ENCODE results near the gene TMEM184A.

The TMEM184A gene

GRCh38 chr7:1544178-1544895 lies 11.7 kb downstream of the TMEM184A start:
- no peak for DNase-seq (ENCODE audit: low read depth, low spot score)

DNA sequence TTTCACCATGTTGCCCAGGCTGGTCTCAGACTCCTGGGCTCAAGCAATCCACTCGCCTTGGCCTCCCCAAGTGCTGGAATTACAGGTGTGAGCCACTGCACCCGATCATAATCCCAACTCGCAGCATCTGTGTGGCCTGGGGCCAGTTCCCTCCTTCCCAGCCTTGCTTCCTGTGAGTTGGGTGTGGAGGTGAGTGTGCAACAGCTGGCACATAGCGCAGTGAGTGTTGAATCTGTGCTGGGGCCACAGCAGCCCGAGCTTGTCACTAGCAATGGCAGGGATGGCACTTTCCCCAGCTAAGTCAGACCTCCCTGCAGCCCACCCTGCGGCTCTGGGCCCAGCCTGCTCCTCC lies 12.2 kb downstream of the TMEM184A start:
- H3K4me3 ChIP-seq (ENCODE audit: low read length), result no peak overlapping the region
- DNase-seq (ENCODE audit: low read depth, low spot score), result no peak

More at GRCh38 chr7:1544178-1544895, 11.7 kb downstream of the TMEM184A start:
- H3K4me3 ChIP-seq (ENCODE audit: low read length), result no peak overlapping the region

DNA sequence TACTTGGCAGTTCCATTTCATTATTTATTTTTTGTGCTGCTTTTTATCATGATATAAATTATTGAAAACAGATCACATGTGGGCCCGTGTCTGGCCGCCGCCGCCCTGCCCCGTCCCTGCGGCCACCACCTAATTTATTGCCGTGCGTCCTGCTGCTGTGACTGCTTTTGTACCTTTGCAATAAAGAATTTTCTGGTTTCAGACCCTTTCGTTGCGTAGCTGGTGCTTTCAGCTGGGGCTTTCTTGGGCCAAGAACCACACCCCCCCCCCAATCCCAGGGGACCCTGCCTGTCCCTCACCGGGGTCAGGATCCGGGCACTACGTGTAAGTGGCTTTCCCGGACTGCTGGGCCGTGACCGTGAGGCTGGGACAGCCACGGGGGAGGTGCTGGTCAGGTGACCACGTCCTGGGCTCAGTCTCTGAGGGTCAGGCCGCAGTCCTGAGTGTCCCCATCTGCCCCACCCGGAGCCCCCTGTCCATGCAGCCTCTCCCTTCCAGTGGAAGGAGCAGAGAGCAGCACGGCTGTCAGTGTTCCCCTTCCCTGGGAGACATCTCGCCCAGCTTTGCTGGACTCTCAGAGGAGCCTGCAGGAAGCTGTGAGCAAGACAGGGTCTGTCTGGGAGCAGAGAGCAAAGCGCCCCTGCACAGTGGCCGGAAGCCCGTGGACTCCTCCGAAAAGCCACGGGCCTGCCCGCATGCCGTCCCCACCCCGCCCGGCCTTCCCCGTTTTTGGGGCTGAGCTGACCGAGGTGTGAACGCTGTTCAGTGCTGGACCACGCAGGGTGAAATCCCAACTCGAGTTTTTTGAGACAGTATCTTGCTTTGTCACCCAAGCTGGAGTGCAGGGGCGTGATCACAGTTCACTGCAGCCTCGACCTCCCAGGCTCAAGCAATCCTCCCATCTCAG lies 12.9 kb downstream of the TMEM184A start:
- no peak overlapping the region for H3K4me3 ChIP-seq (ENCODE audit: low read length)
- no peak for DNase-seq (ENCODE audit: low read depth, low spot score)

GRCh38 chr7:1542329-1542728 lies 13.7 kb downstream of the TMEM184A start:
- DNase-seq (ENCODE audit: low read depth, low spot score), result no peak
- no peak overlapping the region for H3K4me3 ChIP-seq (ENCODE audit: low read length)

DNA sequence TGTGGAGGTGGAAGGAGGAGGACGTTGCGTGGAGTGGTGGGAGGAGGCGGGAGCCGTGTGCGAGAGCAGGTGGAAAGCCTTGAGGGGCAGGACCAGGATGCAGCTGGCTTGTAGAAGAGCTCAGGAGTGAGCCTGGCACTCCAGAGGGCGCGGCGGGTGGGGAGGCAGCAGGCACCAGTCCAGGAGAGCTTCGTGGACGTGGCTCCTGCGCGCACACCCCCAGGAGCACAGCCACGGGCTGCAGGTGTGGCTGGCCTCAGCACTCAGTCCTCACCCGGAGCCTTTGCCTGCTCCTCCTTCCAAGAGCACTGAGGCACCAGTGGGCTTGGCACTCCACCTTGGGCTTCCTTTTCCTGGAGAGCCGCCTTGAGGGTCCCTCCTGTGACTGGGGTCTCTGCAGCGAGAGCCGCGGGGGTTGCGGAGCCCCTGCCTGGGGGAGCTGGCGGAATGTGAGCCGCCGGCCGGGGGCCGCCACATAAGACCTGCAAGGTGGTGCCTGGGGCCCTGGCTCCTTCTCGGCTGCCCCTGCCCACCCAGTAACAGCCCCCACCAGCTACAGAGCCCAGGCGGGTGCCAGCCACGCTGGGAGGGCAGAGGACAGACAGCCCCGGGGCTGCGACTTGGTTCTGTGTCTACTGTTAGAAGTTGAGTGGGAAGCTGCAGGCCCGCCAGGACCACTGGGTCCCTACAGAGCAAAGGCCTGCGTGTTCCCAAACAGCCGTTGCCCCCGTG lies 14.4 kb downstream of the TMEM184A start:
- no peak overlapping the region for H3K4me3 ChIP-seq (ENCODE audit: low read length)
- no peak for DNase-seq (ENCODE audit: low read depth, low spot score)

DNA sequence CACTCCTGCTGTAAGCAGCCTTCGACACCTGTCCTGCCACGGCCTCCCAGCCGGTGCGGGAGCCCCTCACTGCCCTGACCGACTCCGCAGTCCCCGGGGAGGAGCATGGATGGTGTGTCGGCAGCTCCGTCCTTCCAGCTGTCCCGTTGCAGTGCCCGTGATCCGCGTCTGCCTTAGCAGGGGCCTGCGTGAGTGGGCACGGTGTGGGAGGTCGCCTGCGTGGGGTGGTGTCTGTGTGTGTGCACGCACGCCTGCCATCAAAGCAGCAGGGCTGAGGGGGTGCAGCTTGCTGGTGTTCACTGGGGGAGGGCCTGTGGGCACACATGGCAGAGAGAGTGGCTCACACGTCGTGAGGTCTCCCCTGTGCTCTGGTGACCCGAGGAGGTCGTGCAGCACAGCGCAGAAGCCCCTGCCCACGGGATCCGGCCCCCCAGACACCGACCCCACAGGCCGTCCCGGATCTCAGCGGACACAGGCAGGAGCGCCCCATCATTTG lies 15.2 kb downstream of the TMEM184A start:
- DNase-seq (ENCODE audit: low read depth, low spot score), result no peak
- H3K4me3 ChIP-seq (ENCODE audit: low read length), result no peak overlapping the region

GRCh38 chr7:1539882-1540775 lies 15.9 kb downstream of the TMEM184A start:
- no peak overlapping the region for H3K4me3 ChIP-seq (ENCODE audit: low read length)
- no peak for DNase-seq (ENCODE audit: low read depth, low spot score)

DNA sequence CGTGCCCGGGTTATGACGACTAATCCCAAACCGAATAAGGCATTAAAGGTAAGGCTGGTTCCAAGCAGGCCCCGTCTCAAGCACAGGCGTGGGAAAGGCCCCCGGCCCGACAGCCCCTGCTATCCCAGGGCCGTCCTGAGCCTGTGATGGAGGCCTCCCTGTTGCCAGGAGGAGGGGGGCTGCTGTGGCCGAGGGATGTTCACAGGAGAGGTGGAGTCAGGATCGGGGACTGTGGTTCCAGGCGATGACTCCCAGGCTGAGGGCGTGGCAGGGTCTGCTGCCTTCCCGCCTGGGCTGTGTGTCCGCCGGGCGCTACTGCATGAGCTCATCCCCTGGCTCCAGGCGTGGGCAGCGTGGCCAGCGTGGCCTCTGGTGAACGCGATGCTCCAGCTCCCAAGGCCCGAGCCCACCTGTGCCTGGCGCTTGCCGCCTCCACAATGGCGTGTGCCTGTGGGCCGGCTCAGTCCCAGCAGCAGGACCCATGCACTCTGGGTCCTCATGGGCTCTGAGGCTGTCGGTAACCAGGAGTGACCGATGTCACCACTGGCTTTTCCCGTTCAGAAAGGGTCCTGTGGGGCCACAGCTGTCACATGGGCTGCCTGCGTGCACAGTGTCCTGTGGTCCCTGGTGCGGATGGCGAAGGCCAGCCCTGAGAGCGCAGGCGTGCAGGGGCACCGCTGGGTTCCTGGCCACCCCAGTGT lies 16.7 kb downstream of the TMEM184A start:
- no peak overlapping the region for H3K4me3 ChIP-seq (ENCODE audit: low read length)

DNA sequence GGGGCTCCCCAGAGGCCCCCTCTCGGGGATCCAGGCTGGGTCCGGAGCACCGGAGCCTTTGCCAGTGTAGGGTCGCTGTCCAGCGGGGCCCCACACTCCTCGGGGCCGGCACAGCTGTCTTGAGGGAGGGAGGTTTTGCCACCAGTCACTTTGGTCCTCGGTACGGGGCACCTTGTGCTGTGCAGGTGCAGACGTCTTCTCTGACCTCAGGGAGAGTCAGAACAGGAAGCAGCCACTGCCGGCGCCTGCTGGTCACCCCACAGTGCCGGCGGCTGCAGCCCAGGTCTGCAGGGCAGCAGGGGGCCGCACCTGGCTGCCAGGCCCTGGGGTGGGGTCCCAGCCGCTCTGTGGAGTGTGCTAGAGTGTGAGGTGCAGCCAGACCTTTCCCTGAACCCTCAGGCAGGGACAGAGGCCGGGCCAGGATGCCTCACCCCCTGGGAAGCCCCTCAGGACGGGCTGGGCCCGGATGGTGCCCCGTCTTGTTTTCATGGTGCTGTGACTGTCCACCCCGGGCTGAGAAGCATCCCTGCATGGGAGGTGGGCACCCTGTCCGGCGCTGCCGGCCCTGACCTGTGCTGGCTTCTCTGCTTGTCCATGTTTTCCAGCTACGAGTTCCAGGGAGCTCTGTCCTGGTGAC lies 17.3 kb downstream of the TMEM184A start:
- no peak overlapping the region for H3K4me3 ChIP-seq (ENCODE audit: low read length)
- no peak for DNase-seq (ENCODE audit: low read depth, low spot score)

More for the DNA sequence above, 16.7 kb downstream of the TMEM184A start:
- no peak for DNase-seq (ENCODE audit: low read depth, low spot score)

DNA sequence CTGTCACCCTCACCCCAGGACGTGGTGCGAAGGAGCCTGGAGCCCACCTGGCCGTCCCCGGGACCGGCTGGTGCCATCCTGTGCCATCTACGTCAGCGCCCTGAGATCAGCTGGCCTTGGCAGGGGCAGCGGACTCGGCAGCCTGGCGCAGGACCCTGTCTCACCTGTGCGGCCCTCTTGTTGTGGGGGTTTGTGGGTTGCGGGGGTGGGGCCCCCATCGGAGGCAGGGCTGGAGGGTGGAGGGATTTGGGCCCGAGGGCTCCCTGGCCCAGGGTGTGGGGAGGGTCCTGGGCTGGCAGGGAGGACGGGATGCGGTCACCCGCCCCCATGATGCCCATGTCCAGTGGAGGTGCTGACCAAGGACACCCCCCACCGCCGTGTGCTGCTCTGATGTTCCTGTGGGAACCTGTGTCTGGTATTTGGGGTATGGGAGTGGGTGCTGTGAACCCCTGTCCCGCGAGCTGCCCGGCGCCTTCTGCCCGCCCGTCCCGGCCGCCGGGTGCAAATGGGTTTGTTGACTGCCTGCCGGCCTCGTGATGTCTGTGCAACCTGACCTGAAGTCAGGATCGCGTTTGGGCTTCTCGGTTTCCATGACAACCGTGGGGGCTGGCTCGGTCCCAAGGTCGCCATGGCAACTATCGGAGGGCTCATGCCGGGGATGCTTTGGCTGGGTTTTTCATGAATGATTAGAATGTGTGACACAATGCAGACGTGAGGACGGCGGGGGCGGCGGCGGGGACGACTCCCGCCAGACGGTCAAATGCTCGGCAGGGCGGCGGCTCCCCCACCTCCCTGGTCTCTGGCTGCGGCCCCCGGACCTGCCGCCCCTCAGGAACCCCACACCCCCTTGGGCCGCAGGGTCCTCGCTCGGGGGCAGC lies 18.2 kb downstream of the TMEM184A start:
- H3K4me3 ChIP-seq (ENCODE audit: low read length), result no peak overlapping the region
- no peak for DNase-seq (ENCODE audit: low read depth, low spot score)

GRCh38 chr7:1536743-1537534 lies 19.1 kb downstream of the TMEM184A start:
- no peak overlapping the region for H3K4me3 ChIP-seq (ENCODE audit: low read length)

GRCh38 chr7:1536455-1536742 lies 19.6 kb downstream of the TMEM184A start:
- DNase-seq (ENCODE audit: low read depth, low spot score), result no peak
- no peak overlapping the region for H3K4me3 ChIP-seq (ENCODE audit: low read length)

More at GRCh38 chr7:1536743-1537534, 19.1 kb downstream of the TMEM184A start:
- DNase-seq (ENCODE audit: low read depth, low spot score), result no peak

GRCh38 chr7:1535701-1536454 lies 20.1 kb downstream of the TMEM184A start:
- H3K4me3 ChIP-seq (ENCODE audit: low read length), result no peak overlapping the region
- no peak for DNase-seq (ENCODE audit: low read depth, low spot score)

GRCh38 chr7:1535100-1535458 lies 20.9 kb downstream of the TMEM184A start:
- no peak overlapping the region for H3K4me3 ChIP-seq (ENCODE audit: low read length)
- DNase-seq (ENCODE audit: low read depth, low spot score), result no peak

GRCh38 chr7:1534330-1535099 lies 21.5 kb downstream of the TMEM184A start:
- H3K4me3 ChIP-seq (ENCODE audit: low read length), result no peak overlapping the region
- DNase-seq (ENCODE audit: low read depth, low spot score), result no peak

Data from Jurkat, Clone E6-1 (cell line).